GM19025 (cell line): ENCODE data around the gene SERINC5.
"Not testable (repeated sequence)": the region's sequence is repeated elsewhere in the genome, so short reads cannot be mapped to it uniquely, and the experiment has no call there.

Experiments
- ATAC-seq: cut with Tn5 transposase; IDR thresholded peaks from one replicate; pipeline ENCODE4 v1.9.1; 2021; ENCODE audit warnings: mild to moderate bottlenecking, low read depth, moderate library complexity; ENCODE audit not compliant: unreplicated experiment

The SERINC5 gene

GRCh38 chr5:80205846-80206245 lies 50.0 kb downstream of the SERINC5 start:
- ATAC-seq = no peak

- no peak for ATAC-seq
Observed at GRCh38 chr5:80204808-80205614, 50.8 kb downstream of the SERINC5 start.

GRCh38 chr5:80201763-80202162 lies 54.1 kb downstream of the SERINC5 start:
- ATAC-seq = not testable (repeated sequence)

- ATAC-seq = no peak
Observed at GRCh38 chr5:80198920-80199319, 56.9 kb downstream of the SERINC5 start.

- no peak for ATAC-seq
Observed at GRCh38 chr5:80198399-80198798, 57.4 kb downstream of the SERINC5 start.

- ATAC-seq = no peak
Observed at GRCh38 chr5:80195837-80196400, 59.9 kb downstream of the SERINC5 start.

- no peak for ATAC-seq
Observed at GRCh38 chr5:80194468-80194867, 61.4 kb downstream of the SERINC5 start.

GRCh38 chr5:80193401-80193800 lies 62.4 kb downstream of the SERINC5 start:
- no peak for ATAC-seq

- no peak for ATAC-seq
Observed at GRCh38 chr5:80192507-80193241, 63.2 kb downstream of the SERINC5 start.

GRCh38 chr5:80191991-80192398 lies 63.9 kb downstream of the SERINC5 start:
- no peak for ATAC-seq

- ATAC-seq = no peak
Observed at GRCh38 chr5:80191397-80191796, 64.5 kb downstream of the SERINC5 start.

GRCh38 chr5:80190960-80191359 lies 64.9 kb downstream of the SERINC5 start:
- ATAC-seq = no peak

GRCh38 chr5:80189701-80190100 lies 66.1 kb downstream of the SERINC5 start:
- no peak for ATAC-seq

- no peak for ATAC-seq
Observed at GRCh38 chr5:80189201-80189600, 66.6 kb downstream of the SERINC5 start.

GRCh38 chr5:80187421-80188090 lies 68.3 kb downstream of the SERINC5 start:
- no peak for ATAC-seq

GRCh38 chr5:80185535-80185934 lies 70.3 kb downstream of the SERINC5 start:
- ATAC-seq = not testable (repeated sequence)

GRCh38 chr5:80185095-80185494 lies 70.8 kb downstream of the SERINC5 start:
- ATAC-seq = no peak

GRCh38 chr5:80184235-80185023 lies 71.4 kb downstream of the SERINC5 start:
- ATAC-seq = no peak

- ATAC-seq = not testable (repeated sequence)
Observed at GRCh38 chr5:80183728-80184234, 72.1 kb downstream of the SERINC5 start.
